GM13976 (cell line): ENCODE data around the gene RAD21L1.

Source experiments
- DNase-seq: peaks from one replicate; pipeline ENCODE4 v3.0.0; 2012; ENCODE audit warnings: low spot score
- in situ Hi-C: fragments of 300-500 bp; cut with MboI; formaldehyde crosslinking; loops from one replicate; pipeline ENCODE4 v1.12.0; 2022; ENCODE audit warnings: low sequenced_read_pairs, mixed read lengths, inconsistent platforms; ENCODE audit not compliant: unreplicated experiment
- TF ChIP-seq, protein P1 (sequence below): IDR thresholded peaks from 2 replicates; pipeline ENCODE4 v1.5.1; 2012; ENCODE audit warnings: borderline replicate concordance, mild to moderate bottlenecking; ENCODE audit not compliant: insufficient read depth; ENCODE audit errors: extremely low read depth, missing control alignments, control extremely low read depth

RAD21L1 gene

GRCh38 chr20:1275919-1276318 is 50.1 kb downstream of the RAD21L1 start:
- in situ Hi-C loops, result no loop called here
- no peak for DNase-seq
- TF ChIP-seq, protein P1, sequence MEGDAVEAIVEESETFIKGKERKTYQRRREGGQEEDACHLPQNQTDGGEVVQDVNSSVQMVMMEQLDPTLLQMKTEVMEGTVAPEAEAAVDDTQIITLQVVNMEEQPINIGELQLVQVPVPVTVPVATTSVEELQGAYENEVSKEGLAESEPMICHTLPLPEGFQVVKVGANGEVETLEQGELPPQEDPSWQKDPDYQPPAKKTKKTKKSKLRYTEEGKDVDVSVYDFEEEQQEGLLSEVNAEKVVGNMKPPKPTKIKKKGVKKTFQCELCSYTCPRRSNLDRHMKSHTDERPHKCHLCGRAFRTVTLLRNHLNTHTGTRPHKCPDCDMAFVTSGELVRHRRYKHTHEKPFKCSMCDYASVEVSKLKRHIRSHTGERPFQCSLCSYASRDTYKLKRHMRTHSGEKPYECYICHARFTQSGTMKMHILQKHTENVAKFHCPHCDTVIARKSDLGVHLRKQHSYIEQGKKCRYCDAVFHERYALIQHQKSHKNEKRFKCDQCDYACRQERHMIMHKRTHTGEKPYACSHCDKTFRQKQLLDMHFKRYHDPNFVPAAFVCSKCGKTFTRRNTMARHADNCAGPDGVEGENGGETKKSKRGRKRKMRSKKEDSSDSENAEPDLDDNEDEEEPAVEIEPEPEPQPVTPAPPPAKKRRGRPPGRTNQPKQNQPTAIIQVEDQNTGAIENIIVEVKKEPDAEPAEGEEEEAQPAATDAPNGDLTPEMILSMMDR, result no peak

DNA sequence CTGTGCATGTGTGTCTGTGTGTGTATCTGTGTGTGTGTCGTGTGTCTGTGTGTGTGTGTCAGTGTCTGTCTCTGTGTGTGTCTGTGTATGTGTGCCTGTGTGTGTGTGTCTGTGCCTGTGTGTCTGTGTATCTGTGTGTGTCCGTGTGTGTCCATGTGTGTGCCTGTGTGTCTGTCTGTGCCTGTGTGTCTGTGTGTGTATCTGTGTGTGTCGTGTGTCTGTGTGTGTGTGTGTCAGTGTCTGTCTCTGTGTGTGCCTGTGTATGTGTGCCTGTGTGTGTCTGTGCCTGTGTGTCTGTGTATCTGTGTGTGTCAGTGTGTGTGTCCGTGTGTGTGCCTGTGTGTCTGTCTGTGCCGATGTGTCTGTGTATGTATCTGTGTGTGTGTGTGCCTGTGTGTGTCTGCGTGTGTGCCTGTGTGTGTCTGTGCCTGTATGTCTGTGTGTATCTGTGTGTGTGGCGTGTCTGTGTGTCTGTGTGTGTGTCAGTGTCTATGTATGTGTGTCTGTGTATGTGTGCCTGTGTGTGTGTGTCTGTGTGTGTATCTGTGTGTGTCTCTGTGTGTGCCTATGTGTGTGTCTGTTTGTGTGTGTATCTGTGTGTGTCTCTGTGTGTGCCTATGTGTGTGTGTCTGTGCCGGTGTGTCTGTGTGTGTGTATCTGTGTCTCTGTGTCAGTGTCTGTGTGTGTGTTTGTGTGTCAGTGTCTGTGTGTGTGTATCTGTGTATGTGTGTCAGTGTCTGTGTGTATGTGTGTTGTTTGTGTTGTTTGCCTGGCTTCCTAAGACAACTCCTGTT is 51.9 kb downstream of the RAD21L1 start:
- TF ChIP-seq, protein P1, result no peak
- in situ Hi-C loops, result no loop called here

DNA sequence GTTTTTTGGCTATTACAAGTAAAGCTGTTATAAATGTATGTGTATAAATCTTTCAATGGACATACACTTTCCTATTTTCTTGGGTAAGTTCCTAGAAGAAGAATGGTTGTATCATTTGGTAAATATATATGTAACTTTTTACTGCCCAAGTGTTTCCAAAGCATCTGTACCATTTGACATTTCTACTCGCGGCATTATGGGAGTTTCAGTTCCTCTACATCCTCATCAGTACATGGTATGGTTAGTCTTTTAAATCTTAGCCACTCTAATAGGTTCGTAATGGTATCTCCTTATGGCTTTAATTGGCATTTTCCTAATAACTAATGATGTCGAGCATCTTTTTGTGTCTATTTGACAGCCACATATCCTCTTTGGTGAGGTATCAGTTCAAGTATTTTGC is 53.1 kb downstream of the RAD21L1 start:
- in situ Hi-C loops, result no loop called here
- no peak for DNase-seq
- TF ChIP-seq, protein P1, result no peak

More for the DNA sequence above, 51.9 kb downstream of the RAD21L1 start:
- no peak for DNase-seq

GRCh38 chr20:1280195-1281102 is 54.6 kb downstream of the RAD21L1 start:
- TF ChIP-seq, protein P1, result no peak
- DNase-seq, result no peak
- in situ Hi-C loops, result no loop called here

DNA sequence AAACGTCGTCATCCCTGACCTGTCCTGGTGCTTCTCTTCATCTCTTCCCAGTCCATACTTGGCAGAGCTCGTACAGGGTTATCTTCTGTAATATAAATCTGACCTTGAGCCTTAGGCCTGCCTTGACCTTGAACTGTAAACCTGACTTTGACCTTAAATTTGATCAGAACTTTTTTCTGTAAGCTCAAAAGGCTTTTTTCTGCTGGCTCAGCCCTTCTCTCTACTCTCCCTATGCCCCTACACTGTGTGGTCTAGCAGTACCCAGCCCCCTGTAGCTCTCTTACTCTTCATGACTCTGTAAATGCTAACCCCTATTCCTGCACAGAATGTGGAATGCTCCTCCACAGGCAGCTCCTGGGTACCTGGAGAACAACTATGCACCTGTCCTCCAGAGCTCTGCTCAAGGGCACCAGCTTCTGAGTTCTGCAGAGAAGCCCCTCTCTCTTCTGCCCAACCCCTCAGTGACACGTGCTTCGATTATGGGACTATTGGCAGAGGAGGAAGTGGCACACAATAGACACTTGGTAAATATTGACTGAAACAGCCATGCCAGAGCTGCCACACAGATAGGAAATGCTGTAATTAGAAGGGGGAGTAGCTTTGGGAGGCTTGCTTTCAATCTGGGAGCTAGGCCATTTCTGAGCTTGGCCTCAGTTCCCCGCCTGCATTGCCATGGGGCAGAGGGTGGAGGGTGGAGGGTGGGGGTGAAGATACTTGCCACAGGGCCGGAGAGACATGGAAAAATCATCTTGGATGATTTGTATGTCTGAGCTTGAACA is 55.6 kb downstream of the RAD21L1 start:
- in situ Hi-C loops, result no loop called here
- no peak for DNase-seq
- TF ChIP-seq, protein P1, result no peak

DNA sequence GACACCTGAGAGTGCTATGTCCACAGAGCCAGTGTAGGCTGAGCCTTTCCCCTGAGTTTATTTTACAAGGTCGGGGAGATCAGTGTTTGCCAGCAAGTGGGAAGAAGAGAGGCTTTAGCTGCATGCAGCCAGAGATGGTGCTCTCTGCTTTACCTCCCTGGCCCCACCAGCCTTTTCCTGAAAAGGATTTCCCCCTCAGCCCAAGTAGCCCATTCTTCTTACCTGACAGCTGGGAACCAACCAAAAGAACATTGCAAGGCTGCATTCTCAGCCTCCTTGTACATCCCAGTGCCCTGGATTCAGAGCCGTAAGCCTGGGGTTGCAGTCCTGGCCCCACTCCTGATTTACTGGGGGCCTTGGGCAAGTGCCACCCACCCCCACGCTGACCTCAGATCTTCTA is 57.1 kb downstream of the RAD21L1 start:
- in situ Hi-C loops, result no loop called here
- DNase-seq, result no peak
- TF ChIP-seq, protein P1, result no peak
